HFF-Myc (cell line): Measurements from ENCODE around the gene PTPN4.

ENCODE experiments used
- DNase-seq: peaks from one replicate; pipeline ENCODE4 v3.0.0-alpha.2; 2011; ENCODE audit warnings: low read depth; ENCODE audit errors: extremely low read depth
- H3K4me3 ChIP-seq: replicated peaks from 2 replicates; pipeline ENCODE4 v1.5.1; 2011; ENCODE audit warnings: low read depth, mild to moderate bottlenecking, control low read depth, low read length
- TF ChIP-seq, protein P1 (sequence below): IDR thresholded peaks from 2 replicates; pipeline ENCODE4 v1.5.1; 2012; ENCODE audit warnings: mild to moderate bottlenecking, low read depth, low read length, control low read depth; ENCODE audit errors: missing control alignments

Gene PTPN4

GRCh38 chr2:119821266-119821665 is 61.5 kb downstream of the PTPN4 start:
- no peak for DNase-seq
- TF ChIP-seq, protein P1, sequence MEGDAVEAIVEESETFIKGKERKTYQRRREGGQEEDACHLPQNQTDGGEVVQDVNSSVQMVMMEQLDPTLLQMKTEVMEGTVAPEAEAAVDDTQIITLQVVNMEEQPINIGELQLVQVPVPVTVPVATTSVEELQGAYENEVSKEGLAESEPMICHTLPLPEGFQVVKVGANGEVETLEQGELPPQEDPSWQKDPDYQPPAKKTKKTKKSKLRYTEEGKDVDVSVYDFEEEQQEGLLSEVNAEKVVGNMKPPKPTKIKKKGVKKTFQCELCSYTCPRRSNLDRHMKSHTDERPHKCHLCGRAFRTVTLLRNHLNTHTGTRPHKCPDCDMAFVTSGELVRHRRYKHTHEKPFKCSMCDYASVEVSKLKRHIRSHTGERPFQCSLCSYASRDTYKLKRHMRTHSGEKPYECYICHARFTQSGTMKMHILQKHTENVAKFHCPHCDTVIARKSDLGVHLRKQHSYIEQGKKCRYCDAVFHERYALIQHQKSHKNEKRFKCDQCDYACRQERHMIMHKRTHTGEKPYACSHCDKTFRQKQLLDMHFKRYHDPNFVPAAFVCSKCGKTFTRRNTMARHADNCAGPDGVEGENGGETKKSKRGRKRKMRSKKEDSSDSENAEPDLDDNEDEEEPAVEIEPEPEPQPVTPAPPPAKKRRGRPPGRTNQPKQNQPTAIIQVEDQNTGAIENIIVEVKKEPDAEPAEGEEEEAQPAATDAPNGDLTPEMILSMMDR: no peak
- H3K4me3 ChIP-seq: no peak overlapping the region

GRCh38 chr2:119823734-119824334 is 64.1 kb downstream of the PTPN4 start:
- TF ChIP-seq, protein P1: peak; percentile 67
- DNase-seq: peak; percentile 25

GRCh38 chr2:119826370-119826961 is 66.7 kb downstream of the PTPN4 start:
- TF ChIP-seq, protein P1: peak; percentile 75
- peak; percentile 19 for DNase-seq
- H3K4me3 ChIP-seq: no peak overlapping the region

More at GRCh38 chr2:119823734-119824334, 64.1 kb downstream of the PTPN4 start:
- no peak overlapping the region for H3K4me3 ChIP-seq

DNA sequence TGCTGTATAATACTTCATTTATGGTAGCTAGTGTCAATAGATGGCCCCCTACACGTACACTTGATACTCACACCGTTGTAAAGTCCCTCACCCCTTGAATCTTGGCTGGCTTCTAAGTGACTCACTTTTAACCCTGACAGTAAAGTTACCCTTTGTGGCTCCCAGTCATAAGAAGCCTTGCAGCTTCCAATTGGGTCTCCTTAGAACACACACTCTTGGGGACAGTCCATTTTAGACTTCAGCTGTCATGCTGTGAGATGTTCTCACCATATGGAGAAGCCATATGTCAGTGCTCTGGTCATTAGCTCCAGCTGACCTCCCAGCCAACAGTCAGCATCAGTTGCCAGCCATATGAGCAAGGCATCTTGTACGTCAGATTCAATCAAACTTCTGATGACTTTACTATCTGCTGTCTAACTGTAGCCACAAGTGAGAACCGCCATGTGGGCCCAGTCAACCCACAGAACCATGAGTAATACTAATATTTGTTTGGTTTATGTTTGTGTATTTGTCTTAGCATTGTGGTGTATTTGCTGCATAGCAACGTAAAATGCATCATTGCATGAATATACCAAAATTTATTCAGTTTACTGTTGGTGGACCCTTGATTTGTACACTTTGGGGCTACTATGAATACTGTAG is 68.3 kb downstream of the PTPN4 start:
- no peak overlapping the region for H3K4me3 ChIP-seq

DNA sequence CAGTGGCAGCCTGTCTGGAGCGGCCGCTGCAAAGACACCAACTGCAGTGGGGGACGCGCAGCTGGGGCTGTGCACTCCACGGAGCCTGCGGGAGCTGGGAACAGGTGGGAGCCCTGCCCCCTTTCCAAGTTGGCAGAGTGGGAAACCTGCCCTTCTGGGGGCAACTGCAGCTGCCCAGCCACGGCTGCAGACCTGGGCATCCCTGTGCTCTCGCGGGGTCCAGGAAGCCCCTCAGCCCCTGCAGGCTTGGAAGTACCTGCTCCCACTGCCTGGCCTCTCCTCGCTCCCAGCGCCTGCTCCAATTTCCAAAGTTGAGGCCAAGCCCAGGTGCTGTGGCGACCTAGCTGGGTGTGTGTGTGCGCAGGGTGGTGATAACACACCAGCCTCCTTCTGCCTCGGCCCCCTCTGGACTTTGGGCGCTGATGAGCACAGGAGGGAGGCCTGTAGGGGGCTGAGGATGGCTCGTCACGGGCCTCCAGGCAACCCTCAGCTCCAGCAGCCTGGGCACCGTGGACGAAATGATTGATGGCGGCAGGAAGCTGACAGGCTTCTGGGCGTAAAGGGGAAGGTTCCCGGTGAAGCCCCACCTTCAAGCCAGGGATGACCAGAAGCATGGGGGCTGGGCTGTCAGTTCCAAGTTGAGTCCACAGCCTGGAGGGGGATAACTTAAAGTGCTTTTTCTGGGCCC is 76.9 kb downstream of the PTPN4 start:
- TF ChIP-seq, protein P1: no peak
- H3K4me3 ChIP-seq: no peak overlapping the region
- no peak for DNase-seq

More for the DNA sequence above, 68.3 kb downstream of the PTPN4 start:
- TF ChIP-seq, protein P1: no peak
- DNase-seq: peak; percentile 4

- no peak overlapping the region for H3K4me3 ChIP-seq
- TF ChIP-seq, protein P1: no peak
- DNase-seq: no peak
These were observed 77.6 kb downstream of the PTPN4 start for GRCh38 chr2:119837350-119837749.
